Kidney capillary endothelial cell (primary cell): Measurements from ENCODE around the gene TMX1.
"Not testable (repeated sequence)": the region's sequence is repeated elsewhere in the genome, so short reads cannot be mapped to it uniquely, and the experiment has no call there.

Experiments used
- DNase-seq: peaks from one replicate; pipeline ENCODE4 v3.0.0-alpha.2; 2018; ENCODE audit warnings: low spot score

TMX1 gene

GRCh38 chr14:51239813-51240803, at the start of gene TMX1:
Gene TMX1 (plus strand): TSS chr14:51240247. CDS start chr14:51240293, 46 bp downstream.
- DNase-seq = peak; percentile 97

- no peak for DNase-seq
These were observed 38.2 kb upstream of the TMX1 start for GRCh38 chr14:51201890-51202289.

- DNase-seq = no peak
These were observed 37.0 kb upstream of the TMX1 start for GRCh38 chr14:51202914-51203665.

GRCh38 chr14:51203881-51204280, 36.2 kb upstream of the TMX1 start:
- no peak for DNase-seq

- no peak for DNase-seq
These were observed 34.6 kb upstream of the TMX1 start for GRCh38 chr14:51205486-51205885.

GRCh38 chr14:51206462-51206861, 33.6 kb upstream of the TMX1 start:
- no peak for DNase-seq

GRCh38 chr14:51207621-51208020, 32.4 kb upstream of the TMX1 start:
- no peak for DNase-seq

- no peak for DNase-seq
These were observed 31.1 kb upstream of the TMX1 start for GRCh38 chr14:51208982-51209381.

GRCh38 chr14:51209457-51209856, 30.6 kb upstream of the TMX1 start:
- no peak for DNase-seq

GRCh38 chr14:51210594-51210993, 29.5 kb upstream of the TMX1 start:
- DNase-seq = no peak

GRCh38 chr14:51211149-51211548, 28.9 kb upstream of the TMX1 start:
- no peak for DNase-seq

- DNase-seq = no peak
These were observed 23.4 kb upstream of the TMX1 start for GRCh38 chr14:51216602-51217001.

GRCh38 chr14:51219473-51220448, 20.3 kb upstream of the TMX1 start:
- DNase-seq = peak; percentile 42

- DNase-seq = not testable (repeated sequence)
These were observed 16.6 kb upstream of the TMX1 start for GRCh38 chr14:51223463-51223862.

- no peak for DNase-seq
These were observed 15.5 kb upstream of the TMX1 start for GRCh38 chr14:51224551-51224950.

GRCh38 chr14:51225751-51226150, 14.3 kb upstream of the TMX1 start:
- DNase-seq = no peak

GRCh38 chr14:51228391-51228790, 11.7 kb upstream of the TMX1 start:
- DNase-seq = no peak

- DNase-seq = no peak
These were observed 11.2 kb upstream of the TMX1 start for GRCh38 chr14:51228890-51229289.

- no peak for DNase-seq
These were observed 3.7 kb upstream of the TMX1 start for GRCh38 chr14:51236314-51236713.

- DNase-seq = no peak
These were observed 845 bp downstream of the TMX1 start for GRCh38 chr14:51240804-51241380.
